Esophagus (tissue), 2 donors: ENCODE data around the gene SMCR8. TPM values are rescaled to one million over a fixed set of nuclear protein-coding genes. Genes with fewer than 3 reads are reported as not detected.

Source experiments
- H3K27ac ChIP-seq, 2 donors: one replicate each; pipeline ENCODE4 v1.5.1; 2013; ENCODE audit warnings: low read depth in 2 of 2, mild to moderate bottlenecking in 2 of 2, inconsistent platforms in 1 of 2, low read length in 1 of 2, moderate library complexity in 1 of 2
- H3K27me3 ChIP-seq, 2 donors: one replicate each; pipeline ENCODE4 v1.6.1; 2013; ENCODE audit warnings: low read length in 2 of 2, control low read depth in 1 of 2, mild to moderate bottlenecking in 1 of 2; ENCODE audit not compliant: insufficient read depth in 2 of 2, control insufficient read depth in 1 of 2
- H3K36me3 ChIP-seq, 2 donors: one replicate each; pipeline ENCODE4 v1.6.1; 2013; ENCODE audit warnings: low read length in 1 of 2; ENCODE audit not compliant: control insufficient read depth in 2 of 2, insufficient read depth in 2 of 2
- H3K4me1 ChIP-seq, 2 donors: one replicate each; pipeline ENCODE4 v1.6.1; 2013; ENCODE audit warnings: low read length in 1 of 2; ENCODE audit not compliant: control insufficient read depth in 2 of 2, insufficient read depth in 2 of 2
- H3K4me3 ChIP-seq, 2 donors: one replicate each; pipeline ENCODE4 v1.5.1; 2013; ENCODE audit warnings: low read length in 2 of 2, mild to moderate bottlenecking in 2 of 2, low read depth in 1 of 2, moderate library complexity in 1 of 2
- H3K9me3 ChIP-seq, 2 donors: one replicate each; pipeline ENCODE4 v1.6.1; 2013; ENCODE audit warnings: mild to moderate bottlenecking in 2 of 2, low read depth in 1 of 2, low read length in 1 of 2, moderate library complexity in 1 of 2; ENCODE audit not compliant: control insufficient read depth in 2 of 2, insufficient read depth in 1 of 2
- WGBS, 2 donors: extraction: QIAGEN DNeasy Blood & Tissue Kit; methylation state at CpG; one replicate each; pipeline ENCODE4 v1.1.7; 2013; 5-methylcytosine and 5-hydroxymethylcytosine counted together
- polyA plus RNA-seq, 2 donors: library from polyadenylated mRNA; stranded (reverse); fragments of 200-250 nt; gene quantifications; one replicate each; pipeline ENCODE4 v1.2.3, GENCODE V29; 2013
- donor health status: healthy with polysubstance abuse.
- donor health status: Bipolar disorder and iron deficiency.

The SMCR8 gene
- 1 to 10 TPM; 3.2 to 3.6 TPM for polyA plus RNA-seq

- H3K36me3 ChIP-seq: peaks cover 0 to 20% of the 10 kb centered on the region in 2 donors
- H3K27me3 ChIP-seq: no peaks in the 10 kb centered on the region
- peak within 1 kb of the TSS; percentile 76 to 82 for H3K4me3 ChIP-seq
- H3K4me1 ChIP-seq: peaks cover 15 to 25% of the 10 kb centered on the region in 2 donors
- H3K27ac ChIP-seq: peak within 1 kb of the TSS; percentile 95 to 96
- H3K9me3 ChIP-seq: no peaks in the 10 kb centered on the region
- WGBS, 2 donors: 0 to 1% methylated on average over 75 to 78 of the region's 78 CpGs
Observed at GRCh38 chr17:18314731-18315561, at the start of gene SMCR8, which contains the start of gene TOP3A. Gene SMCR8, plus strand, starts transcription at chr17:18315293. Its CDS starts 497 bp downstream, at chr17:18315790. Gene TOP3A, minus strand, starts transcription at chr17:18314994. Its CDS starts 216 bp downstream, at chr17:18314778.

GRCh38 chr17:18267366-18267765 lies 47.7 kb upstream of the SMCR8 start:
- Histone ChIP-seq H3K4me1 (peaks cover 0 to 3% of the 10 kb centered on the region in 2 donors), H3K4me3 (no peak overlapping the region), H3K36me3 (peaks cover 13 to 30% of the 10 kb centered on the region in 2 donors), H3K27ac (no peak overlapping the region), H3K9me3 (no peaks in the 10 kb centered on the region), H3K27me3 (no peaks in the 10 kb centered on the region)
- WGBS, 2 donors: 72 to 82% methylated on average over 10 of the region's 10 CpGs

- Histone ChIP-seq H3K4me1 (no peaks in the 10 kb centered on the region), H3K4me3 (no peak overlapping the region), H3K36me3 (peaks cover 13 to 24% of the 10 kb centered on the region in 2 donors), H3K27ac (no peak overlapping the region), H3K27me3 (no peaks in the 10 kb centered on the region), H3K9me3 (no peaks in the 10 kb centered on the region)
- WGBS, 2 donors: 43 to 51% methylated on average over 14 of the region's 14 CpGs
Observed at GRCh38 chr17:18267927-18268711, 47.0 kb upstream of the SMCR8 start.

- WGBS, 2 donors: 81 to 86% methylated on average over 14 of the region's 14 CpGs
- H3K36me3 ChIP-seq: peaks cover 5 to 11% of the 10 kb centered on the region in 2 donors
- no peaks in the 10 kb centered on the region for H3K27me3 ChIP-seq
- H3K4me3 ChIP-seq: no peak overlapping the region
- no peak overlapping the region for H3K27ac ChIP-seq
- no peaks in the 10 kb centered on the region for H3K4me1 ChIP-seq
- H3K9me3 ChIP-seq: no peaks in the 10 kb centered on the region
Observed at GRCh38 chr17:18270046-18270931, 44.8 kb upstream of the SMCR8 start.

GRCh38 chr17:18277076-18277475 lies 38.0 kb upstream of the SMCR8 start:
- H3K27ac ChIP-seq: no peak overlapping the region
- H3K4me1 ChIP-seq: no peaks in the 10 kb centered on the region
- H3K4me3 ChIP-seq: no peak overlapping the region
- H3K27me3 ChIP-seq: no peaks in the 10 kb centered on the region
- peaks cover 34 to 44% of the 10 kb centered on the region in 2 donors for H3K36me3 ChIP-seq
- 91 to 97% methylated on average over 1 of the region's 1 CpG for WGBS, 2 donors
- H3K9me3 ChIP-seq: no peaks in the 10 kb centered on the region

GRCh38 chr17:18278867-18279266 lies 36.2 kb upstream of the SMCR8 start:
- Histone ChIP-seq H3K27me3 (no peaks in the 10 kb centered on the region), H3K36me3 (peaks cover 42 to 57% of the 10 kb centered on the region in 2 donors), H3K4me3 (no peak overlapping the region), H3K9me3 (no peaks in the 10 kb centered on the region), H3K4me1 (no peaks in the 10 kb centered on the region), H3K27ac (no peak overlapping the region)
- WGBS, 2 donors: 86 to 87% methylated on average over 3 of the region's 3 CpGs

GRCh38 chr17:18280249-18280648 lies 34.8 kb upstream of the SMCR8 start:
- H3K4me1 ChIP-seq: no peaks in the 10 kb centered on the region
- no peak overlapping the region for H3K27ac ChIP-seq
- H3K27me3 ChIP-seq: no peaks in the 10 kb centered on the region
- H3K4me3 ChIP-seq: no peak overlapping the region
- 91 to 97% methylated on average over 4 of the region's 4 CpGs for WGBS, 2 donors
- peaks cover 36 to 54% of the 10 kb centered on the region in 2 donors for H3K36me3 ChIP-seq
- H3K9me3 ChIP-seq: no peaks in the 10 kb centered on the region

GRCh38 chr17:18280766-18281371 lies 34.2 kb upstream of the SMCR8 start:
- WGBS, 2 donors: 59 to 63% methylated on average over 5 of the region's 5 CpGs
- no peaks in the 10 kb centered on the region for H3K4me1 ChIP-seq
- no peak overlapping the region for H3K4me3 ChIP-seq
- H3K27ac ChIP-seq: no peak overlapping the region
- no peaks in the 10 kb centered on the region for H3K27me3 ChIP-seq
- H3K9me3 ChIP-seq: no peaks in the 10 kb centered on the region
- H3K36me3 ChIP-seq: peaks cover 36 to 56% of the 10 kb centered on the region in 2 donors
